Measurements from ENCODE around the gene GGA1. TPM values are rescaled to one million over a fixed set of nuclear protein-coding genes. Genes with fewer than 3 reads are reported as not detected.

Gene GGA1
- total and polyA plus RNA-seq, 9 of the 15 experiments (the other 6 are each of a cell fraction or from before 2014, with no cell fraction given): 1.5 to 69.5 (median 31.6) TPM

DNA sequence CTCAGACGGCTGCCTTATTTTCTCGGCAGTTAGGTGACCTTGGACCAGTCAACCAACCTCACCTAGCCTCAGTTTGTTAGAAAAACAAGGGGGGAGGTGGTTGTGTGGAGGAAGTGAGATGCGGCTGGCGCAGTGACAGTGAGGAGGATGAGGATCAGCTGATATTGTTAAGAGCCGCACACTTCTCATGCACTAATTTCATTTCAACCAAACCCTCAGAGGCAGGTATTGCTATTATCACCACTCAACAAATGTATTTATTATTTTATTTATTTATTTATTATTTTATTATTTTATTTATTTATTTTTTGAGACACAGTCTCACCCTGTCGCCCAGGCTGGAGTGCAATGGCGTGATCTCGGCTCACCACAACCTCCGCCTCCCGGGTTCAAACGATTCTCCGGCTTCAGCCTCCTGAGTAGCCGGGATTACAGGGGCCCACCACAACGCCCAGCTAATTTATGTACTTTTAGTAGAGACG, 68.9 kb downstream of the GGA1 start (continued):
- TF ChIP-seq, protein P1, sequence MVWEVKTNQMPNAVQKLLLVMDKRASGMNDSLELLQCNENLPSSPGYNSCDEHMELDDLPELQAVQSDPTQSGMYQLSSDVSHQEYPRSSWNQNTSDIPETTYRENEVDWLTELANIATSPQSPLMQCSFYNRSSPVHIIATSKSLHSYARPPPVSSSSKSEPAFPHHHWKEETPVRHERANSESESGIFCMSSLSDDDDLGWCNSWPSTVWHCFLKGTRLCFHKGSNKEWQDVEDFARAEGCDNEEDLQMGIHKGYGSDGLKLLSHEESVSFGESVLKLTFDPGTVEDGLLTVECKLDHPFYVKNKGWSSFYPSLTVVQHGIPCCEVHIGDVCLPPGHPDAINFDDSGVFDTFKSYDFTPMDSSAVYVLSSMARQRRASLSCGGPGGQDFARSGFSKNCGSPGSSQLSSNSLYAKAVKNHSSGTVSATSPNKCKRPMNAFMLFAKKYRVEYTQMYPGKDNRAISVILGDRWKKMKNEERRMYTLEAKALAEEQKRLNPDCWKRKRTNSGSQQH (CRISPR knock-in tag; IDR thresholded peaks at IDR 0.05): peak; percentile 66; the same call in 1 of the 2 replicates
- TF ChIP-seq, protein P2, sequence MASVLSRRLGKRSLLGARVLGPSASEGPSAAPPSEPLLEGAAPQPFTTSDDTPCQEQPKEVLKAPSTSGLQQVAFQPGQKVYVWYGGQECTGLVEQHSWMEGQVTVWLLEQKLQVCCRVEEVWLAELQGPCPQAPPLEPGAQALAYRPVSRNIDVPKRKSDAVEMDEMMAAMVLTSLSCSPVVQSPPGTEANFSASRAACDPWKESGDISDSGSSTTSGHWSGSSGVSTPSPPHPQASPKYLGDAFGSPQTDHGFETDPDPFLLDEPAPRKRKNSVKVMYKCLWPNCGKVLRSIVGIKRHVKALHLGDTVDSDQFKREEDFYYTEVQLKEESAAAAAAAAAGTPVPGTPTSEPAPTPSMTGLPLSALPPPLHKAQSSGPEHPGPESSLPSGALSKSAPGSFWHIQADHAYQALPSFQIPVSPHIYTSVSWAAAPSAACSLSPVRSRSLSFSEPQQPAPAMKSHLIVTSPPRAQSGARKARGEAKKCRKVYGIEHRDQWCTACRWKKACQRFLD (CRISPR knock-in tag; IDR thresholded peaks at IDR 0.05): no peak
- TF ChIP-seq, protein P3, sequence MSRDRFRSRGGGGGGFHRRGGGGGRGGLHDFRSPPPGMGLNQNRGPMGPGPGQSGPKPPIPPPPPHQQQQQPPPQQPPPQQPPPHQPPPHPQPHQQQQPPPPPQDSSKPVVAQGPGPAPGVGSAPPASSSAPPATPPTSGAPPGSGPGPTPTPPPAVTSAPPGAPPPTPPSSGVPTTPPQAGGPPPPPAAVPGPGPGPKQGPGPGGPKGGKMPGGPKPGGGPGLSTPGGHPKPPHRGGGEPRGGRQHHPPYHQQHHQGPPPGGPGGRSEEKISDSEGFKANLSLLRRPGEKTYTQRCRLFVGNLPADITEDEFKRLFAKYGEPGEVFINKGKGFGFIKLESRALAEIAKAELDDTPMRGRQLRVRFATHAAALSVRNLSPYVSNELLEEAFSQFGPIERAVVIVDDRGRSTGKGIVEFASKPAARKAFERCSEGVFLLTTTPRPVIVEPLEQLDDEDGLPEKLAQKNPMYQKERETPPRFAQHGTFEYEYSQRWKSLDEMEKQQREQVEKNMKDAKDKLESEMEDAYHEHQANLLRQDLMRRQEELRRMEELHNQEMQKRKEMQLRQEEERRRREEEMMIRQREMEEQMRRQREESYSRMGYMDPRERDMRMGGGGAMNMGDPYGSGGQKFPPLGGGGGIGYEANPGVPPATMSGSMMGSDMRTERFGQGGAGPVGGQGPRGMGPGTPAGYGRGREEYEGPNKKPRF (IDR thresholded peaks at IDR 0.05; ENCODE audit: low read depth, low read length): no peak
- TF ChIP-seq ILF3 (IDR thresholded peaks at IDR 0.05; ENCODE audit: borderline replicate concordance) (no peak), FOXP1 (CRISPR knock-in tag; IDR thresholded peaks at IDR 0.05) (no peak), MYNN (IDR thresholded peaks at IDR 0.05) (no peak), MYNN (CRISPR knock-in tag; IDR thresholded peaks at IDR 0.05) (no peak), KDM5B (IDR thresholded peaks at IDR 0.05; ENCODE audit: insufficient replicate concordance, low read depth, low read length) (no peak), ZNF830 (CRISPR knock-in tag; IDR thresholded peaks at IDR 0.05) (no peak), ZNF143 (CRISPR knock-in tag; IDR thresholded peaks at IDR 0.05) (no peak), EZH2 (IDR thresholded peaks at IDR 0.05; ENCODE audit: borderline replicate concordance, low read depth, low read length) (no peak), HDAC2 (IDR thresholded peaks at IDR 0.05) (no peak), BHLHE40 (IDR thresholded peaks at IDR 0.05; ENCODE audit: low read length) (no peak), CBX8 (IDR thresholded peaks at IDR 0.05; ENCODE audit: borderline replicate concordance, extremely low read depth, low read depth, low read length, poor library complexity, severe bottlenecking) (no peak), MAFK (IDR thresholded peaks at IDR 0.05; ENCODE audit: low read length) (no peak), SRSF7 (optimal IDR thresholded peaks at IDR 0.05; ENCODE audit: low read depth, low read length) (no peak), ZNF311 (CRISPR knock-in tag; IDR thresholded peaks at IDR 0.05) (no peak), ZNF507 (tag; conservative IDR thresholded peaks at IDR 0.05) (no peak), HDAC8 (tag; IDR thresholded peaks at IDR 0.05) (no peak), RBM25 (IDR thresholded peaks at IDR 0.05; ENCODE audit: low read depth, low read length, severe bottlenecking) (no peak)
- TF ChIP-seq, protein P4, sequence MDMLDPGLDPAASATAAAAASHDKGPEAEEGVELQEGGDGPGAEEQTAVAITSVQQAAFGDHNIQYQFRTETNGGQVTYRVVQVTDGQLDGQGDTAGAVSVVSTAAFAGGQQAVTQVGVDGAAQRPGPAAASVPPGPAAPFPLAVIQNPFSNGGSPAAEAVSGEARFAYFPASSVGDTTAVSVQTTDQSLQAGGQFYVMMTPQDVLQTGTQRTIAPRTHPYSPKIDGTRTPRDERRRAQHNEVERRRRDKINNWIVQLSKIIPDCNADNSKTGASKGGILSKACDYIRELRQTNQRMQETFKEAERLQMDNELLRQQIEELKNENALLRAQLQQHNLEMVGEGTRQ (CRISPR knock-in tag; IDR thresholded peaks at IDR 0.05): no peak
- TF ChIP-seq, protein P5, sequence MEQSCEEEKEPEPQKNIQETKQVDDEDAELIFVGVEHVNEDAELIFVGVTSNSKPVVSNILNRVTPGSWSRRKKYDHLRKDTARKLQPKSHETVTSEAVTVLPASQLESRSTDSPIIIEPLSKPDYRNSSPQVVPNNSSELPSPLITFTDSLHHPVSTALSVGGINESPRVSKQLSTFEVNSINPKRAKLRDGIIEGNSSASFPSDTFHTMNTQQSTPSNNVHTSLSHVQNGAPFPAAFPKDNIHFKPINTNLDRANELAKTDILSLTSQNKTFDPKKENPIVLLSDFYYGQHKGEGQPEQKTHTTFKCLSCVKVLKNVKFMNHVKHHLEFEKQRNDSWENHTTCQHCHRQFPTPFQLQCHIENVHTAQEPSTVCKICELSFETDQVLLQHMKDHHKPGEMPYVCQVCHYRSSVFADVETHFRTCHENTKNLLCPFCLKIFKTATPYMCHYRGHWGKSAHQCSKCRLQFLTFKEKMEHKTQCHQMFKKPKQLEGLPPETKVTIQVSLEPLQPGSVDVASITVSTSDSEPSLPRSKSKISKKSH (CRISPR knock-in tag; IDR thresholded peaks at IDR 0.05): no peak

Data from K562 (cell line).